ENCODE data around the gene MARK3.

Gene MARK3

DNA sequence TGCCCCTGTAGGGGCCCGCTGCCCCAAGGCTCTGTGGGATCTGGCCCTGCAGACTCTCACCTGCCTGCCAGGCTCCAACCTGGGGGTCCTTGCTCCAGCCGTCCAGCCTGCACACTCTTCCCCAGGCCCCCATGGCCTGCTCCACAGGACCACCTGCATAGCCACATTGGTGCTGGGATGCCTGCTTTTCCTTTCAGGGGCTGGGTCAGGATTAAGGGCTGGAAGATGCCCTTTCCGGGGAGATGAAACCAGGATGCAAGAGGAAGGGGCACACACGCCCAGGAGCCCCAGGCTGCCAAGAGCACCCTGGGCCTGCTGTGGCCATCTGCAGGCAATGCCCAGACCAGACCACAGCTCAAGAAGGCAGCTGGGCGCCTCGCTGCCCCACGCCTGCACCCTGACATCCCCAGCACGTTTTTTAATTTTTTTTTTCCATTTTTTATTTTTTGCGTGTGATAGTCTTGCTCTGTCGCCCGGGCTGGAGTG, 162.3 kb downstream of the MARK3 start:
- Histone ChIP-seq H3K9ac (no peak overlapping the region), H4K20me1 (ENCODE audit: insufficient read depth) (no peaks in the 10 kb centered on the region), H3K27me3 (ENCODE audit: insufficient read depth, low read depth) (no peaks in the 10 kb centered on the region), H2AFZ (ENCODE audit: low read depth) (no peak overlapping the region), H3K27ac (no peak overlapping the region), H3K4me1 (ENCODE audit: low read depth, poor library complexity, severe bottlenecking) (no peaks in the 10 kb centered on the region), H3K36me3 (ENCODE audit: insufficient read depth) (no peaks in the 10 kb centered on the region), H3K4me3 (IDR thresholded peaks at IDR 0.05; ENCODE audit: insufficient read depth, low read depth, low read length) (no peak overlapping the region), H3K79me2 (ENCODE audit: insufficient read depth, low read depth) (no peaks in the 10 kb centered on the region), H3K4me2 (no peak overlapping the region)
- TF ChIP-seq, protein P1, sequence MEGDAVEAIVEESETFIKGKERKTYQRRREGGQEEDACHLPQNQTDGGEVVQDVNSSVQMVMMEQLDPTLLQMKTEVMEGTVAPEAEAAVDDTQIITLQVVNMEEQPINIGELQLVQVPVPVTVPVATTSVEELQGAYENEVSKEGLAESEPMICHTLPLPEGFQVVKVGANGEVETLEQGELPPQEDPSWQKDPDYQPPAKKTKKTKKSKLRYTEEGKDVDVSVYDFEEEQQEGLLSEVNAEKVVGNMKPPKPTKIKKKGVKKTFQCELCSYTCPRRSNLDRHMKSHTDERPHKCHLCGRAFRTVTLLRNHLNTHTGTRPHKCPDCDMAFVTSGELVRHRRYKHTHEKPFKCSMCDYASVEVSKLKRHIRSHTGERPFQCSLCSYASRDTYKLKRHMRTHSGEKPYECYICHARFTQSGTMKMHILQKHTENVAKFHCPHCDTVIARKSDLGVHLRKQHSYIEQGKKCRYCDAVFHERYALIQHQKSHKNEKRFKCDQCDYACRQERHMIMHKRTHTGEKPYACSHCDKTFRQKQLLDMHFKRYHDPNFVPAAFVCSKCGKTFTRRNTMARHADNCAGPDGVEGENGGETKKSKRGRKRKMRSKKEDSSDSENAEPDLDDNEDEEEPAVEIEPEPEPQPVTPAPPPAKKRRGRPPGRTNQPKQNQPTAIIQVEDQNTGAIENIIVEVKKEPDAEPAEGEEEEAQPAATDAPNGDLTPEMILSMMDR (conservative IDR thresholded peaks at IDR 0.05; ENCODE audit: low read depth, low read length), result no peak

DNA sequence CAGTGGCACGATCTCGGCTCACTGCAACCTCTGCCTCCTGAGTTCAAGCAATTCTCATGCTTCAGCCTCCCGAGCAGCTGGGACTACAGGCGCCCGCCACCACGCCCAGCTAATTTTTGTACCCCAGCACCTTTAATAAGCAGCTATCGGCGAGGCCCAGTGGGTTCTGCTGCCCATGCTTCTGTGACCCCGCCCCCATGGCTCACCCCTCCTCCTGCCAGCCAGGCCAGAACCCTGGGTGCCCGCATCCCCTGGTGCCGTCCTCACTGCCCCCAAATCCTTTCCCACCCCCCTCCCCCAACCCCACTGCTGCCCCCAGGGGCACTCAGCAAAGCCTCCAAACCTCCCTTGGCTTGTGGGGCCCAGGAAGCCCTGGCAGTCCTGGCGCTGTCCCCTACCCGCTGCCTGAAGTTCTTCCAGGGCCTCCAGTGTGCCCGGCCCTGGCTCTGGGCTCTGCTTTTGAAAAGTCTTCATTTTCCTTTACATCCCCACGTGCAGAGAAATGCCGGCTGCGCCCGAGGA, 162.8 kb downstream of the MARK3 start:
- Histone ChIP-seq H3K79me2 (ENCODE audit: insufficient read depth, low read depth) (no peaks in the 10 kb centered on the region), H3K4me3 (IDR thresholded peaks at IDR 0.05; ENCODE audit: insufficient read depth, low read depth, low read length) (no peak overlapping the region), H3K36me3 (ENCODE audit: insufficient read depth) (no peaks in the 10 kb centered on the region), H3K27me3 (ENCODE audit: insufficient read depth, low read depth) (no peaks in the 10 kb centered on the region), H3K27ac (no peak overlapping the region), H3K4me2 (no peak overlapping the region), H3K4me1 (ENCODE audit: low read depth, poor library complexity, severe bottlenecking) (no peaks in the 10 kb centered on the region), H2AFZ (ENCODE audit: low read depth) (no peak overlapping the region), H3K9ac (no peak overlapping the region), H4K20me1 (ENCODE audit: insufficient read depth) (no peaks in the 10 kb centered on the region)
- TF ChIP-seq, protein P1 (conservative IDR thresholded peaks at IDR 0.05; ENCODE audit: low read depth, low read length), result no peak

DNA sequence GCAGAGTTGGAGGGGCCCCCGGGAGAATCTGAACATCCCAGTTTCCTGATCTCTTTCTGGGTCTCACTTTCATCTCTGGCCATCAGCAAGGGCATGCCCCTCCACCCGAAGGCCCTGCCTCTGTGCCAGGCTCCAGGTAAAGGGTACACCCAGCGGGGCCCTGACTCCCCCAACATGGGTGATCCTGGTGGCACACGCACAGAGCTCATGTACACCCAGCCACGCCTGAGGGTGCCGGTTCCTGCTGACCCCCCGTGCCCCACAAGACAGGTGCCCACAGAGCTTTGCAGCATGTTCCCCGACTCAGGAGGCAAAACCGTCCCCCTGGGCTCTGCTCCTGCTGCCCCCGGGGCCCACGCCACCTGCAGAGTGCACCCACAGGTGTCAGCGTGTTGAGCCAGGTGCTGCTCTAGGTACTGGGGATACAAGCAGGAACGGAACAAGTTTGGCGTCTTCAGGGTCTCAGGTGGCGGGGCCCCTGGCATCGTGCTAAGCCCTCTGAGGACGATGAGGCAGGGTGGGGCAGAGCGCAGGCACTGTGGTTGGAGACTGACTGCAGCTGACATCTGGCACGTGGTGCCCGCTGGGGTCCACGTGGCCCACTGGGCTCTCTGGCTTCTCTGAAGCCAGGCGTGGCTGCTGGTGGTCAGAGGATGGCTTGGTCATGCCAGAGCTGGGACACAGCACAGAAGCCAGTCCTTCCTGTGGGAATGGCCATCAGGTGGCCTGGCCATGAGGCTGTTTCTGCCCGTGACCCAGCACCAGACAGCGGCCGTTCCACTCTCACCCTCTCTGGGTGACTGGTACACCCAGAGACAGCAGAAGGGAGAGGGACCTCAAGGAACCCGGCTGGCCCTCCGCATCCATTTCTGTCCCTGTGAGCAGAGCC, 163.5 kb downstream of the MARK3 start:
- Histone ChIP-seq H3K36me3 (ENCODE audit: insufficient read depth) (no peaks in the 10 kb centered on the region), H3K79me2 (ENCODE audit: insufficient read depth, low read depth) (no peaks in the 10 kb centered on the region), H4K20me1 (ENCODE audit: insufficient read depth) (no peaks in the 10 kb centered on the region), H3K4me3 (IDR thresholded peaks at IDR 0.05; ENCODE audit: insufficient read depth, low read depth, low read length) (no peak overlapping the region), H3K27me3 (ENCODE audit: insufficient read depth, low read depth) (no peaks in the 10 kb centered on the region), H3K9ac (no peak overlapping the region), H3K4me2 (no peak overlapping the region), H3K4me1 (ENCODE audit: low read depth, poor library complexity, severe bottlenecking) (no peaks in the 10 kb centered on the region), H3K27ac (no peak overlapping the region), H2AFZ (ENCODE audit: low read depth) (no peak overlapping the region)
- TF ChIP-seq, protein P1 (conservative IDR thresholded peaks at IDR 0.05; ENCODE audit: low read depth, low read length), result no peak

DNA sequence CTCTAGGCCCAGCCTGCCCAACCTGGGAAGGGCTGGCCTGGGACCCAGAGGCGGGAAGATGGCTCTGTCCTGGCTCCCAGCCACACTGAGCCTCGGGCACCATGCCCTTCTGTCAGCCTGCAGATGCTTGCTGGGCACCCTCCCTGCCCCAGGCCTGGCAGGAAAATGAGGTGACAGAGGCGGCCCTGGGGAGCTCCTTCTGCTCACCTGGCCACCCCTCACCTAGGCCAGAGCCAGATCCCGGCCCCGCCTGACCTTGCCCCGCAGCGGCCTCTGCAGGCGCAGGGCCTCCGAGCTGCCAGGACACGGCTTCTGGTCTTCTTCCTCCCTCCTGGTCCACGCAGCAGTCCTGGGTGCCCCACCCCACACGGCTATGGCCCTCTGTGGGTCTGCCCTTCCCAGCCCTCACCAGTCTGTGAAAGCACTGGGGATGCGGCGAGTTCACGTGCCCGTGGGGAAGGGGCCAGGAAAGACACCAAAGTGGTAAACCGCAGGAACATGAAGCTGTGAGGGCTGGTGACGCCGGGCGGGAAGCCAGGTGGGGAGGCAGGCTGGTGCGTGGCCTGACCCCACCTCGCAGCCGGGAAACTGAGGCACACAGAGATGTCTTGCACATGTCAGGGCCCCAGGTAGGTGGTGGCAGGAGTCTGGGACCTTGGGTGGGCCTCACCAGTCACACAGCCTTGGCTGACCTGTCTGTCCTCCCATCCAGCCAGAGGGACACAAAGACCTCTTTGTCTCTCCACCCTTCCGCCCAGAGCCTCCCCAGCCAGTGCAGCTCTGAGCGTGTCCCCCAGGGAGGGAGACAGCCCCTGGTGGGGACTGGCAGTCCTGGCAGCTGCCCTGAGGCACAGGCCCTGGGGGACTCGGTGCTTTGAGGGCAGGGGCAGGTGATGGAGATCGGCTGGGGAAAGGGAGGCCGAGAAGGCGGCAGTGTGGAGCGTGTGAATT, 164.4 kb downstream of the MARK3 start:
- TF ChIP-seq, protein P1 (conservative IDR thresholded peaks at IDR 0.05; ENCODE audit: low read depth, low read length), result no peak
- Histone ChIP-seq H3K4me3 (IDR thresholded peaks at IDR 0.05; ENCODE audit: insufficient read depth, low read depth, low read length) (no peak overlapping the region), H3K9ac (no peak overlapping the region), H3K36me3 (ENCODE audit: insufficient read depth) (no peaks in the 10 kb centered on the region), H3K79me2 (ENCODE audit: insufficient read depth, low read depth) (no peaks in the 10 kb centered on the region), H3K4me2 (no peak overlapping the region), H3K4me1 (ENCODE audit: low read depth, poor library complexity, severe bottlenecking) (no peaks in the 10 kb centered on the region), H2AFZ (ENCODE audit: low read depth) (no peak overlapping the region), H4K20me1 (ENCODE audit: insufficient read depth) (no peaks in the 10 kb centered on the region), H3K27ac (no peak overlapping the region), H3K27me3 (ENCODE audit: insufficient read depth, low read depth) (no peaks in the 10 kb centered on the region)

Data from KMS-11 (cell line).